GM23248 (cell line): ENCODE data around the gene CHN2. TPM values are rescaled to one million over a fixed set of nuclear protein-coding genes. Genes with fewer than 3 reads are reported as not detected.

ENCODE experiments used
- DNase-seq: peaks from one replicate; pipeline ENCODE4 v3.0.0-alpha.2; 2015
- H2AFZ ChIP-seq: fragments of 200-600 bp; sonication (generic); 2 replicates; pipeline ENCODE4 v1.6.1; 2016; ENCODE audit warnings: antibody characterized with exemption
- H3F3A ChIP-seq: fragments of 200-600 bp; sonication (generic); 2 replicates; pipeline ENCODE4 v1.6.1; 2016; ENCODE audit warnings: mild to moderate bottlenecking, antibody characterized with exemption, mixed run types; ENCODE audit not compliant: insufficient read depth
- H3K27ac ChIP-seq: fragments of 200-600 bp; sonication (generic); 2 replicates; pipeline ENCODE4 v1.5.1; 2016; ENCODE audit warnings: mild to moderate bottlenecking
- H3K27me3 ChIP-seq: fragments of 200-600 bp; sonication (generic); replicated peaks from 2 replicates; pipeline ENCODE4 v1.6.1; 2016; ENCODE audit warnings: mild to moderate bottlenecking; ENCODE audit not compliant: insufficient read depth
- H3K36me3 ChIP-seq: fragments of 200-600 bp; sonication (generic); 2 replicates; pipeline ENCODE4 v1.6.1; 2016; ENCODE audit warnings: low read depth, mild to moderate bottlenecking
- H3K4me1 ChIP-seq: fragments of 200-600 bp; sonication (generic); 2 replicates; pipeline ENCODE4 v1.6.1; 2016; ENCODE audit warnings: mild to moderate bottlenecking; ENCODE audit not compliant: insufficient read depth
- H3K4me2 ChIP-seq: fragments of 200-600 bp; sonication (generic); one replicate; pipeline ENCODE4 v1.6.1; 2016; ENCODE audit warnings: mild to moderate bottlenecking; ENCODE audit not compliant: unreplicated experiment
- H3K4me3 ChIP-seq: fragments of 200-600 bp; sonication (generic); 2 replicates; pipeline ENCODE4 v1.5.1; 2016; ENCODE audit warnings: mild to moderate bottlenecking
- H3K79me2 ChIP-seq: fragments of 200-600 bp; sonication (generic); 2 replicates; pipeline ENCODE4 v1.6.1; 2016; ENCODE audit warnings: mild to moderate bottlenecking; ENCODE audit not compliant: insufficient read depth
- H3K9ac ChIP-seq: fragments of 200-600 bp; sonication (generic); 2 replicates; pipeline ENCODE4 v1.6.1; 2016; ENCODE audit warnings: mild to moderate bottlenecking
- H3K9me2 ChIP-seq: fragments of 200-600 bp; sonication (generic); 2 replicates; pipeline ENCODE4 v1.6.1; 2016; ENCODE audit warnings: mixed run types, mild to moderate bottlenecking, moderate library complexity; ENCODE audit not compliant: insufficient read depth
- H3K9me3 ChIP-seq: fragments of 200-600 bp; sonication (generic); one replicate; pipeline ENCODE4 v1.6.1; 2017; ENCODE audit warnings: low read depth
- H4K20me1 ChIP-seq: fragments of 200-600 bp; sonication (generic); 2 replicates; pipeline ENCODE4 v1.6.0; 2016; ENCODE audit not compliant: insufficient read depth
- EZH2 ChIP-seq: fragments of 200-600 bp; sonication (generic); IDR thresholded peaks from 2 replicates; pipeline ENCODE4 v1.6.1; 2018; ENCODE audit warnings: antibody characterized with exemption, mild to moderate bottlenecking; ENCODE audit not compliant: insufficient read depth, poor library complexity, severe bottlenecking
- EZH2phosphoT487 ChIP-seq: fragments of 200-600 bp; sonication (generic); IDR thresholded peaks from 2 replicates; pipeline ENCODE4 v1.6.1; 2018; ENCODE audit warnings: antibody characterized with exemption, moderate library complexity, mild to moderate bottlenecking, low read depth; ENCODE audit not compliant: insufficient read depth
- WGBS, 2 experiments: methylation state at CpG; one replicate each; pipeline ENCODE4 v1.1.6; 2015 to 2017; ENCODE audit warnings: low lambda C conversion rate in 2 of 2, low coverage in 1 of 2; ENCODE audit errors: missing lambda C conversion rate in 2 of 2; 5-methylcytosine and 5-hydroxymethylcytosine counted together
- in situ Hi-C: fragments of 300-500 bp; cut with MboI; formaldehyde crosslinking; loops from 2 replicates; pipeline ENCODE4 v1.15.0; 2020
- polyA plus RNA-seq: library from polyadenylated mRNA; unstranded; fragments of >200 nt; fragmentation: Nextera tagmentation; extraction: Ambion mirVana; gene quantifications from 2 replicates; pipeline ENCODE4 v1.2.1, GENCODE V29; 2016
- total RNA-seq: library from RNA; depleted of rRNA; stranded (reverse); fragments of >200 nt; shearing (Covaris generic); gene quantifications from 2 replicates; pipeline ENCODE4 v1.2.3, GENCODE V29; 2014

CHN2 gene
- total and polyA plus RNA-seq, 2 experiments from 2014 or later, result 1.5 to 2.3 TPM

DNA sequence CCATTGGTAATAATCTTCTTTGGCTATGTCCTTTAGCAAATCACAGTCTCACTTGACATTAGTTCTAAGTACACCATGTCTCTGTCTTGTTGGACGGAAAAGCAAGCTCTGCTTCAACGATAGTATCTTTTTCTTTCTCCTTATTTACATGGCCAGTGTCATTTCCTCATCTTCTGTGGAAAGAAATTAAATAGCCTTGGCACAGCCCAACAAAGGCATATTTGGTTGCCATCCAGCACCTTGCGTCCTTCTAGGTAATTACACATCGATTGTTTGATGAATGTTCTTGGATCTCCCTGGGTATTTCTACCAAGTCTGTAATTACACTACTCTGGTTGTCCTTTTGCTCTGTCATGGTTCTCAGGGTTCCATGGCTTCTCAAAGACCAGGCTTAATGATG, 183.1 kb downstream of the CHN2 start:
- no peak overlapping the region for H3K4me3 ChIP-seq

DNA sequence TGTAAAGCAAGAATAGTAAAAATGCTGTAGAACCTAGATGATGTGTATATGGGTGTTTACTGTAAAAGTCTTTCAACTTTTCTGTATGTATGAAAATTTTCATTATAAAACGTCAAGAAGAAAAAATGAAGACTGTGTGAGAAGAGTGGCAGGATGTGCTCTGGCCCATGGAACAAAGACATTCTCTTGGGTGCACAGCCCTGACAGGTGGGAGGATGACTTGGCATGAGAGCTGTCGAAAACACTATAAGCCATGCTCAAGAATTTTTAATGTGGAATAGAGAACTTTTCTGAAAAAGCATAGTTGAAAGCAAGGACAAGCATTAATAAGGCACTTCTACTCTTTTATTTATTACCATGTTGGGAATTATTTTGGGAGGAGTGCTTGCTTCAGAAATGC, 185.0 kb downstream of the CHN2 start:
- H3K27ac ChIP-seq, result no peak overlapping the region
- H3K79me2 ChIP-seq, result no peaks in the 10 kb centered on the region
- in situ Hi-C loops, result no loop called here
- H4K20me1 ChIP-seq, result no peaks in the 10 kb centered on the region
- H3K27me3 ChIP-seq, result peaks cover 30% of the 10 kb centered on the region; the same call in 1 of the 2 replicates
- H3K36me3 ChIP-seq, result no peaks in the 10 kb centered on the region
- no peak overlapping the region for H2AFZ ChIP-seq
- no peak overlapping the region for H3K9ac ChIP-seq
- no peaks in the 10 kb centered on the region for H3K4me1 ChIP-seq
- TF ChIP-seq EZH2phosphoT487 (no peak), EZH2 (no peak)
- H3K4me2 ChIP-seq, result no peak overlapping the region
- no peak overlapping the region for H3K4me3 ChIP-seq
- DNase-seq, result no peak
- H3F3A ChIP-seq, result no peaks in the 10 kb centered on the region
- H3K9me3 ChIP-seq, result no peaks in the 10 kb centered on the region
- WGBS, 2 experiments, result 65 to 66% methylated on average over 2 of the region's 2 CpGs
- H3K9me2 ChIP-seq, result no peaks in the 10 kb centered on the region

More for the DNA sequence above, 183.1 kb downstream of the CHN2 start:
- TF ChIP-seq EZH2phosphoT487, result no peak
- TF ChIP-seq EZH2, result no peak
- peaks cover 25% of the 10 kb centered on the region; the same call in 1 of the 2 replicates for H3K27me3 ChIP-seq
- in situ Hi-C loops, result no loop called here
- H3K79me2 ChIP-seq, result no peaks in the 10 kb centered on the region
- no peak for DNase-seq
- H3K9me2 ChIP-seq, result no peaks in the 10 kb centered on the region
- H2AFZ ChIP-seq, result no peak overlapping the region
- H3K4me2 ChIP-seq, result no peak overlapping the region
- H3K36me3 ChIP-seq, result no peaks in the 10 kb centered on the region
- H4K20me1 ChIP-seq, result no peaks in the 10 kb centered on the region
- no peak overlapping the region for H3K27ac ChIP-seq
- no peak overlapping the region for H3K9ac ChIP-seq
- peaks cover 6% of the 10 kb centered on the region; the same call in 1 of the 2 replicates for H3F3A ChIP-seq
- WGBS, 2 experiments, result 88 to 91% methylated on average over 4 of the region's 4 CpGs
- H3K4me1 ChIP-seq, result peaks cover 4% of the 10 kb centered on the region; the same call in 1 of the 2 replicates
- H3K9me3 ChIP-seq, result no peaks in the 10 kb centered on the region

DNA sequence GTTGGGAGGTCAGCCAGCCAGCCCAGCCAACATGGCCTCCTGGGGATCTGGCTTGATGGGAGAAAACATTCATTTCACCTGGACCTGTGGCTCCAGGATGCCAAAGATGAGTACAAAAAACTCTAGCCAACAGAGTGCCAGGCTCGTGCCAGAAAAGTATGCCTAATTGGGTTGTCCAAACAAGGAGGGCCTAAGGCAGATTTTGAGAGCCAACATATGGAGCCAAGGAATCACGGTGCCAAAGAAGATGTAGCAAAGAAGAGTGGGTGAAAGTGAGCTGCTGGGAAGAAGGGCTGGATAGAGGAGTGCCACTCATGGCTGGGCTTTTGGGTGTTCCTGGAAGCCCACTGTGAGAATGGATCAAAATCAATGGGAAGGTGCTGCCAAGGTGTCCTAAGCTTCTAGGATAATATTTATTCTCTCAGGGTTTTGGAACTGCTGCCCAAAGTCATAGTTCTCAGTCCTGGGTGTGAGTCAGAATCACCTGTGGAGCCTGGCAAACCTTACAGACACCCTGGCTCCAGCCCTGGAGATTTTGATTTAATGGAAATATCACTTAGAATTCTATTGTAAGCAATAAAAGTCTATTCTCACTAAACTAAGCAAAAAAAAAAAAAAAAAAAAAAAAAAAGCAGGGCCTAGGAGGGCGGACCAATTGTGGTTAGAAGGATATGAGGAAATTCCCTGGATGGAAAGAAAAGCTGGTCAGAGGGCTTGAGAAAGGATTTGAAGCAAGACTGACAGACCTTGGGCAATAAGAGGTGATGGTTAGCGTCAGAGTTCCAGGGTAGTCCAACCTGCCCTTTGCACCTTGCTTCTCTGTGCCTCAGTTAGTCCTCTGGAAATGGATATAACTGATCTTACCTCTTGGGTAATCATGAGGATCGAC, 186.9 kb downstream of the CHN2 start:
- H3K27ac ChIP-seq, result no peak overlapping the region
- H3K79me2 ChIP-seq, result no peaks in the 10 kb centered on the region
- H3K4me3 ChIP-seq, result no peak overlapping the region
- in situ Hi-C loops, result no loop called here
- no peaks in the 10 kb centered on the region for H3F3A ChIP-seq
- no peak overlapping the region for H2AFZ ChIP-seq
- H4K20me1 ChIP-seq, result no peaks in the 10 kb centered on the region
- H3K4me1 ChIP-seq, result no peaks in the 10 kb centered on the region
- no peaks in the 10 kb centered on the region for H3K9me2 ChIP-seq
- no peaks in the 10 kb centered on the region for H3K9me3 ChIP-seq
- TF ChIP-seq EZH2, result no peak
- no peak for TF ChIP-seq EZH2phosphoT487
- no peak for DNase-seq
- no peaks in the 10 kb centered on the region for H3K36me3 ChIP-seq
- WGBS, 2 experiments, result 33 to 40% methylated on average over 5 of the region's 5 CpGs
- peaks cover 46% of the 10 kb centered on the region for H3K27me3 ChIP-seq
- H3K9ac ChIP-seq, result no peak overlapping the region
- no peak overlapping the region for H3K4me2 ChIP-seq

GRCh38 chr7:29384277-29384676, 189.7 kb downstream of the CHN2 start:
- Histone ChIP-seq H3K9me2 (no peaks in the 10 kb centered on the region), H3K4me2 (no peak overlapping the region), H3K27ac (no peak overlapping the region), H3K79me2 (no peaks in the 10 kb centered on the region), H3K36me3 (no peaks in the 10 kb centered on the region), H2AFZ (no peak overlapping the region), H3K9ac (no peak overlapping the region), H3F3A (no peaks in the 10 kb centered on the region), H3K4me3 (no peak overlapping the region), H3K4me1 (no peaks in the 10 kb centered on the region), H3K9me3 (no peaks in the 10 kb centered on the region), H4K20me1 (no peaks in the 10 kb centered on the region), H3K27me3 (peaks cover 65% of the 10 kb centered on the region)
- no peak for TF ChIP-seq EZH2phosphoT487
- no peak for TF ChIP-seq EZH2
- in situ Hi-C loops, result no loop called here
- 34 to 44% methylated on average over 2 of the region's 2 CpGs for WGBS, 2 experiments
- no peak for DNase-seq
